Stimulated activated CD8-positive, alpha-beta memory T cell treated with anti-CD3 and anti-CD28 coated beads, Interleukin-12 subunit alpha, Interleukin-12 subunit beta, amount 100 ng/mL, for 24 hours (primary cell): ENCODE results near the gene GALNT8.
"Not testable (repeated sequence)": the region's sequence is repeated elsewhere in the genome, so short reads cannot be mapped to it uniquely, and the experiment has no call there.

Experiments used
- DNase-seq: peaks from one replicate; pipeline ENCODE4 v3.0.0-alpha.2; 2020; ENCODE audit errors: extremely low read depth

The GALNT8 gene

GRCh38 chr12:4744709-4745108 lies 24.5 kb downstream of the GALNT8 start:
- DNase-seq, result no peak

- no peak for DNase-seq
Measured at GRCh38 chr12:4745249-4745648, 25.0 kb downstream of the GALNT8 start.

- not testable (repeated sequence) for DNase-seq
Measured at GRCh38 chr12:4751654-4752053, 31.5 kb downstream of the GALNT8 start.

- DNase-seq, result no peak
Measured at GRCh38 chr12:4762773-4763172, 42.6 kb downstream of the GALNT8 start.

GRCh38 chr12:4763549-4763948 lies 43.3 kb downstream of the GALNT8 start:
- DNase-seq, result no peak

- no peak for DNase-seq
Measured at GRCh38 chr12:4766445-4766844, 46.2 kb downstream of the GALNT8 start.

- DNase-seq, result no peak
Measured at GRCh38 chr12:4767186-4767585, 47.0 kb downstream of the GALNT8 start.

- DNase-seq, result no peak
Measured at GRCh38 chr12:4768341-4768740, 48.1 kb downstream of the GALNT8 start.

- DNase-seq, result no peak
Measured at GRCh38 chr12:4769073-4769472, 48.9 kb downstream of the GALNT8 start.

GRCh38 chr12:4771172-4771959 lies 51.2 kb downstream of the GALNT8 start:
- DNase-seq, result no peak

- no peak for DNase-seq
Measured at GRCh38 chr12:4771960-4772566, 51.9 kb downstream of the GALNT8 start.

- DNase-seq, result no peak
Measured at GRCh38 chr12:4775936-4776335, 55.7 kb downstream of the GALNT8 start.

GRCh38 chr12:4779749-4780148 lies 59.5 kb downstream of the GALNT8 start:
- DNase-seq, result no peak

- DNase-seq, result no peak
Measured at GRCh38 chr12:4780641-4781611, 60.7 kb downstream of the GALNT8 start.

- no peak for DNase-seq
Measured at GRCh38 chr12:4784404-4785054, 64.3 kb downstream of the GALNT8 start.

GRCh38 chr12:4786795-4787194 lies 66.6 kb downstream of the GALNT8 start:
- no peak for DNase-seq

GRCh38 chr12:4787965-4788364 lies 67.8 kb downstream of the GALNT8 start:
- no peak for DNase-seq

GRCh38 chr12:4789776-4790175 lies 69.6 kb downstream of the GALNT8 start:
- DNase-seq, result no peak

GRCh38 chr12:4791497-4791896 lies 71.3 kb downstream of the GALNT8 start:
- DNase-seq, result no peak

GRCh38 chr12:4794491-4794890 lies 74.3 kb downstream of the GALNT8 start:
- no peak for DNase-seq

GRCh38 chr12:4796216-4796615 lies 76.0 kb downstream of the GALNT8 start:
- DNase-seq, result no peak
